Sciatic nerve (tissue), 2 donors: Measurements from ENCODE around the gene TAPT1. TPM values are rescaled to one million over a fixed set of nuclear protein-coding genes. Genes with fewer than 3 reads are reported as not detected.

Experiments used
- ATAC-seq: fragments of 200-7000 bp; cut with Tn5 transposase; one replicate; pipeline ENCODE4 v1.9.1; 2020; ENCODE audit warnings: mild to moderate bottlenecking, moderate library complexity
- DNase-seq: peaks from one replicate; pipeline ENCODE4 v3.0.0-alpha.2; 2020; ENCODE audit warnings: low spot score
- intact Hi-C: fragments of 100-400 bp; cut with DNase I; formaldehyde crosslinking; loops from one replicate; pipeline ENCODE4 v1.14.2; 2022
- total RNA-seq: library from RNA; stranded (reverse); fragmentation: NEBNext Ultra II Directional; extraction: Animal tissue kit (Norgen Biotek cat#: 25700); gene quantifications from one replicate; pipeline ENCODE4 v1.2.1, GENCODE V29; 2021
- donor health status: DM: no; HTN: no; CAD: no.
- donor health status: DM: no; HTN: no; CAD: no.

TAPT1 gene
- total RNA-seq, 1 donor from 2014 or later = 59.5 TPM

DNA sequence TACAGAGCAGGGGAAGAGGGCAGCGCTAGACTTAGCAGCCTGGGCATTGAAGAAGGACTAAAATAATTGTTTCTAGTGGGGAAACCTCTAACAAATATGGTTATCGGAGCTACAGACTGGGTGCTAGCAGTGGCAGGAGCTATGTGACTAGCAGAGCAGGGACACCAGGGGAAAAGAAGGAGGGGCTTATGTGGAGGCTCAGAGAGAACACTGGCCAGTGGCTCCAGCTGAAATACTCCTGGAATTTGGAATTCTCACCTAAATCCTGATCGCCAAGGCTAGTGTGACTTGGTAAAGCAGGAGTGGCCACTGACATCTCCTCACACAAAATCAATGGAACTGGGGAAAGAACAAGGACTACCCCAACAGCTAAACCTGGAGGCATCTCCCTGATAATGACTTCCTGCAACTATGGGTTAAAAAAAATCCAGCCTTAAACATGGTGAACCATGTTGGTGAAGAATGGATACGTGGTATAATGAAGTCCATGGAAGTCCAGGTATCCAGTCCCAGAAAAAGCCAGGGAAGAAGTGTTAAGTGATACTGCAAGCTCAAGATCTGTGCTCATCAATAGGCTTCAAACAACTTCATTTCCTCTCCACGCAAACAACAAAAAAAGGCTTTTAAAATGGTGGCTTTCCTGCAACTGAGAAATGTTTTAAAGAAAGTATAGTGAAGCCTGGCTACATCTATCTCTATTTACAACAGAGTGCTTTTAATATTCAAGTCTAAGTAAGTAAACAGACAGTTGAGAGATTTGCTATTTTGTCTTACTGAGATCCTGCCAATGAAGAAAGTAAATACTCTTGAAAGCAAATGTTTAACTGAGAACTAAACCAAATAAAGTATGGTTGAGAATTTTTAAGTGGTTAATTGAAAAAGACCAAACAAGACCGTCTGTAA, 1.8 kb downstream of the TAPT1 start:
- no peak for DNase-seq
- intact Hi-C loops = no loop called here
- no peak for ATAC-seq

GRCh38 chr4:16222957-16223527, 3.2 kb downstream of the TAPT1 start:
- intact Hi-C loops = no loop called here
- ATAC-seq = peak; percentile 26
- DNase-seq = no peak

GRCh38 chr4:16218950-16219349, 7.3 kb downstream of the TAPT1 start:
- DNase-seq (no peak), ATAC-seq (no peak)
- intact Hi-C loops = no loop called here

GRCh38 chr4:16217300-16218051, 8.8 kb downstream of the TAPT1 start:
- ATAC-seq (no peak), DNase-seq (no peak)
- intact Hi-C loops = no loop called here

DNA sequence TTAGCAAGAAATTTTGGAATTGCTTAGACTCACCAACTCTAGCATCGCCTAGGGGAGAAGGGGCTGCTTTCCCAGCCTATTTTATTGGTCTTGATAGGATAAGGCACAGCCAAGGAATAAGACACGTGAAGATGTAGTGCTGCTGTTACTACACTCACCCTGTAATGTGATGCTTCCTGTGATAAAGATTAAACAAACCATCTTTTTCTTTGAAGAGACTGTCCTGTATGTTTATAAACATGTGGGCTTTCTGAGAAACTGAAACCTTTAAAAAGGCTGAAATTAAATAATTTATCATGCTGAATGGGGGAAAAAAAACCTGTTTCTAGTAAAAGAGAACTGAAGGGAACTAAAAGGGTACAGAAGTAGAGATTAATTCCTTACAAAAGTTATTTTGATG, 13.2 kb downstream of the TAPT1 start:
- intact Hi-C loops = no loop called here
- ATAC-seq (no peak), DNase-seq (no peak)

- ATAC-seq = no peak
- intact Hi-C loops = no loop called here
- DNase-seq = no peak
Measured at GRCh38 chr4:16212138-16212782, 14.0 kb downstream of the TAPT1 start.

DNA sequence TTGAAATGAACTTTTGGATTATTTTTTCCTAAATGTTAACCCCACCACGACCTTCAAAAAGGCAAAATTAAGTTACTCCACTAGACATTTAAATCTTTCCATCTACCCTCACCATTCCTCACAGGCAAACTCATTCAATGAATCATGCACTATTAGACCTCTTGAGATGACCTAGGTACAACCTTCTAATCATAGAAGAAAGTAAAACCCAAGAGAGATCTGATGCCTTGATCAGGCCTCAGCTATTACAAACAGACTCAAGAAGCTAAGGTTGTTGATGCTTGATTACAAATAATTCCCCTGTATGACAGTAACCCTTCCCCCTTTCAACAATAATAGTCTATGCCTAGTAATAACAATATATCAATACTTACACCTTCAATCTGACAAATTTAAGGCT, 18.9 kb downstream of the TAPT1 start:
- intact Hi-C loops = no loop called here
- no peak for ATAC-seq

GRCh38 chr4:16206848-16207247, 19.4 kb downstream of the TAPT1 start:
- ATAC-seq = peak; percentile 63
- intact Hi-C loops = no loop called here
- no peak for DNase-seq

More for the DNA sequence above, 18.9 kb downstream of the TAPT1 start:
- DNase-seq = no peak

- ATAC-seq (peak; percentile 36), DNase-seq (no peak)
- intact Hi-C loops = no loop called here
Measured at GRCh38 chr4:16206301-16206700, 20.0 kb downstream of the TAPT1 start.

GRCh38 chr4:16205298-16206164, 20.7 kb downstream of the TAPT1 start:
- peak; percentile 44 for ATAC-seq
- intact Hi-C loops = no loop called here
- DNase-seq = no peak

- DNase-seq = no peak
- intact Hi-C loops = no loop called here
- ATAC-seq = no peak
Measured at GRCh38 chr4:16204505-16204904, 21.8 kb downstream of the TAPT1 start.

GRCh38 chr4:16203083-16203482, 23.2 kb downstream of the TAPT1 start:
- ATAC-seq = no peak
- DNase-seq = no peak
- intact Hi-C loops = no loop called here

GRCh38 chr4:16202598-16202997, 23.7 kb downstream of the TAPT1 start:
- intact Hi-C loops = no loop called here
- DNase-seq (no peak), ATAC-seq (no peak)

GRCh38 chr4:16199093-16199492, 27.2 kb downstream of the TAPT1 start:
- no peak for DNase-seq
- intact Hi-C loops = loop anchor here (5.0 kb wide), 1 partner anchor 162 kb away; no protein-coding TSS in a partner anchor
- no peak for ATAC-seq

DNA sequence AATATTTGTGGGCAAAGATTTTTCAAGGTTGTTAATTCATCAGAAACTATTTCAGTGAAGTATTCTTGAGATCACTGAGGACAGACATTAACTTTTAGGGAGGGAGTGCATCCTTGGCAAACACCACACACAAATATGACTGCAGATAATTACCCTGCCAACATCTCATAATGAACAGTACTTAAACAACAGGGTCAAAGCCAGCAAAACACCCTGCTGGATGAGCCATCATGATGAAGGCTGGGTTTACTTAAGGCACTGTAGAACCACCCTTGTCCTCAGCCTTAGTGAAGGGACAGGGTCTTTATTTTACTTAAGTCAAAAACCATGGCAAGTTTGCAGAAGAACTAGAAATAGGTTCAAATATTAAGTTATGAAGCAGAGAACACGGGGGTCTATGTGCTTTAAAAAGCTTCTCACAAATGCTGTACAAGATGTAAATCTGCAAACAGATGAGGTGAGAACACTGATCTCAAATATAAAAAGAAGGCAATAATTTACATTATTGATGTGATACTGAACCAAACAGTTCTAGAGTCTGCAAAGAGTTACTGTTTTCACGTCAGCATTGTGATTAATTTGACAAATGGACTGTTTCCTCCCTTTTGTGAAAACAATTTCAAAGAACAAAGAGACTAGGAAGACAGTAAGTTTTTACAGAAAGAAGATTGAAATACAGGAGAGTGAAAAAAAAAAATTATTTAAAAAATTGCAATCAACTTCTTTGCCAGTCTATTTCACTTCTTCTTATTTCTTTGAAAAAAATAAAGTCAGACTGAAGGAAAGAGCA, 28.2 kb downstream of the TAPT1 start:
- no peak for DNase-seq
- ATAC-seq = no peak
- intact Hi-C loops = loop anchor here (5.0 kb wide), 1 partner anchor 161 kb away; no protein-coding TSS in a partner anchor

- intact Hi-C loops = loop anchor here (5.0 kb wide), 1 partner anchor 159 kb away; no protein-coding TSS in a partner anchor
- no peak for DNase-seq
- ATAC-seq = peak; percentile 89
Measured at GRCh38 chr4:16196482-16197393, 29.5 kb downstream of the TAPT1 start.
